GM19372 (cell line): ENCODE data around the gene CRTAP.
"Not testable (repeated sequence)": the region's sequence is repeated elsewhere in the genome, so short reads cannot be mapped to it uniquely, and the experiment has no call there.

Experiments used
- ATAC-seq: cut with Tn5 transposase; IDR thresholded peaks from one replicate; pipeline ENCODE4 v1.9.1; 2021; ENCODE audit warnings: mild to moderate bottlenecking, low read depth, moderate library complexity; ENCODE audit not compliant: unreplicated experiment

CRTAP gene

GRCh38 chr3:33137691-33138090, 23.9 kb downstream of the CRTAP start:
- no peak for ATAC-seq

GRCh38 chr3:33139006-33139623, 25.3 kb downstream of the CRTAP start:
- not testable (repeated sequence) for ATAC-seq

- no peak for ATAC-seq
Observed at GRCh38 chr3:33139996-33140395, 26.2 kb downstream of the CRTAP start.

DNA sequence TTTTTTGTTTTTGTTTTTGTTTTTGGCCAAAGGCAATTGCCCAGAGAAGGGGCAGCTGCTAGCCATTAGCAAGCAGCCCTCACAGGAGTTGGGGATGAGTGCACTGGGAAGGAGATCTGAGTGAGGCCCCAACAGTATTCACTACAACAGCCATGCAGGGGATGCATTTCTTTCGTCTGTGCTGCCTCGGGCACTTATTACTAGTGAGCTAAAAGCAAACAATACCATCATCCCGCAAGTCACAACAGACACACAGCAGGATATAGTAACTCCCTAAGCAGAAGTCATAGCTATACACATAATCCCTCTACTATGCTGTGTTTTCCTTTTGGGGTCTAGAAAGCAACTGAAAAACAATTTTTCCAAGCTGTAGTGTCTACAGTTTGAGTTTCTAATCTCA, 27.2 kb downstream of the CRTAP start:
- no peak for ATAC-seq

GRCh38 chr3:33144433-33144832, 30.6 kb downstream of the CRTAP start:
- ATAC-seq: no peak

DNA sequence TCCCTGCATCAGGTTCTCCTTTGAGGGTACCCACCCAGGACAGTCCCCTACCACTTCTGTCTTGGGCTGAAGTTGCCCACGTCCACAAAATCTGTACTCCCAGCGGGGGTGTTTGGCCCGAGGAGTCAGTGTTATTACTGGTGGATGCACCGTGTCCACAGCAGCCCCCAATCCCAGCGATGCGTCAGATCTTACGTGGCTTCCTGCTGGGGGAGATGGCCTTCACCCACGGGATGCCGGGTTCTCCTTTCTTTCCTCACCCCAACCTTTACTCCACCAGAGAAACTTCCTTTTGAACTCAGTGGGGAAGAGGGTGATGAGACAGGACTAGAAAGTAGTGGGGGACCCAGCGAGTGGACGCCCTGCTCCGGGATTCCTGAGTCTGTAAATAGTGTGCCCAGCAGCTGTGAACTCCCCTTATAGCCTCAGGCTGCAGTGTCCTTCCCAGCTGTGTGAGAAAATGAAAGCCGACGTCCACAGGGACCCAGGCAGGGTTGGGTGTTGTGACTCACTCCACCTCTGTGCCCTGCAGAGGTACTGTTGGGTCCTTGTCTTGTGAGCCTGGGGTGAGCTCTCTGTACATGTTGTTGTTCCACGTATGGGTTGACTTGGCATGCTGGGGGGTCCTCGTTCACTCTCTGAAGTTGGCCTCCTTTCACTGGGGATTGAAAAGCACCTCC, 31.5 kb downstream of the CRTAP start:
- ATAC-seq: no peak

DNA sequence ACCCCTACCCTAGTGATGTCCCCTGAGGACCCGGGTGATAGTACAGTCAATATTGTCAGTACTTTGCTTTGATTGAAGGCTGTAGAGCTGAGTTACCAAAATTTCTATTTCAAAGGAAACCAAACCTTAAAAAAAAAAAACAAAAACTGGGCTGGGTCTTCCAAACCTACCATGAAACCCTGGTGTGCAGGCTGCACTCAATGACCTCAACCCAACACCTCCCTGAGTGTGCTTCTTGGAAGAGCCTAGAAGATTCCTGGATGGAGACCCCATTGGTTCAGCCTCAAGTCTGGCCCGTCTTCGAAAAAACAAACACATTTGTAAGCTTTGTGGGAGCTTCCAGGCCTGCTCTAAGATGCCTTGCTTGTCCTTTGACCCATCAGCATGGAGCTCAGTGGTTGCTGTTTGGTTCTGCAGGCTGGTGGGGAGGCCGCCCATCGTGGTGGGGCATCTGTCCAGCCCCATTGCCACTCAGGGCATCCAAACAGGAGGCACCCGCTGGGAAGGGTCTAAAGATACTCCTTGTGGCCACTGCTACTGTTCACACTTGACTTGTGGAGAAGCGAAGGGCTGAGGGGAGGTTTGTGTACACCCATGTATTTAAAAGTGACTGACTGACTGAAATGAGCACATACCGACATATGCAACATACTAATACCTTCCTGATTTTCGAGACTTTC, 32.2 kb downstream of the CRTAP start:
- no peak for ATAC-seq

- ATAC-seq: no peak
Observed at GRCh38 chr3:33146791-33147445, 33.1 kb downstream of the CRTAP start.

GRCh38 chr3:33149342-33149741, 35.5 kb downstream of the CRTAP start:
- no peak for ATAC-seq

DNA sequence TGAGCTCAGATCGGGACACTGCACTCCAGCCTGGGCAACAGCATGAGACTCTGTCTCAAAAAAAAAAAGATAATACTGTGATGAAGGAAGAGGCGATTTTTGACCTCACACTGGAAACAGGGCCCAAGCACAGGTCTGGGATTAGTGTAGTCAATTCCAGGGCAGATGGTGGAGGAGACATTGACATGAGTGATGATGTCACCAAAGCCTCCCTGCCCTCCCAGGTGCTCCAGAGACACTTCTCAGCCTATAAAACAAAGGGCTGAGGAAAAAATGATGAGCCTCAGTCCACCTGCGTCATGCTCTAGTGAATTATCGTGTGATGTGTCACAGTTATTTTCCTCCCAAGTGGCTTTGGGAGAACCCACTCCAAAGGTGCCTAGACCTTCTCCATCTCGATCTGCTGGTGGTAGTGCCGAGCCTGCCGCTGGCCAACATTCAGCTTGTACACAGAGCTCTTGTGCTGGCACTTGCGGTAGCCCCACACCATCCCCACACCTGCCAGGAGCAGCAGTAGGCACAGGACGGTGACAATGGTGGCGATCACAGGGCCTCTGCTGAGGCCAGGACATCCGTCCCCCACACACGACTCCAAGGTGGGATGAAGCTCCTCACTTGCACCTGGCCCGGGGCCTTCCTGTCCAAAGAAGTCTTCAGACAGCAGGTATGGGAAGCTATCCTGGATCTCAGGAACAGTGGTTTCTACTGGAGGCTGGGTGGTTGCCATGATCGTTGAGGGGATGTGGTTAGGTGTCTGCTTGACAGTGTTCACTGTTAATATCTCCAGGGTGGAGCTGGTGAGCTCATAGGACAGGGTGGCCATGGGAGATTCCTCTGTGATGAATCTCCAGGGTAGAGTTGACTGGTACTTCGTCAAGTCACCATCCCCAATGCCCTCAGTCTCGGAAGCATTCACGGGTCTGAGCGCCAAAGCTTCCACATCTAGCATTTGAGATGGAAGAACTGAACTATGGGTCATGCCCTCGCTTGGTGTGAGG, 38.8 kb downstream of the CRTAP start:
- ATAC-seq: no peak

- no peak for ATAC-seq
Observed at GRCh38 chr3:33153782-33154181, 40.0 kb downstream of the CRTAP start.

GRCh38 chr3:33155301-33155700, 41.5 kb downstream of the CRTAP start:
- no peak for ATAC-seq

DNA sequence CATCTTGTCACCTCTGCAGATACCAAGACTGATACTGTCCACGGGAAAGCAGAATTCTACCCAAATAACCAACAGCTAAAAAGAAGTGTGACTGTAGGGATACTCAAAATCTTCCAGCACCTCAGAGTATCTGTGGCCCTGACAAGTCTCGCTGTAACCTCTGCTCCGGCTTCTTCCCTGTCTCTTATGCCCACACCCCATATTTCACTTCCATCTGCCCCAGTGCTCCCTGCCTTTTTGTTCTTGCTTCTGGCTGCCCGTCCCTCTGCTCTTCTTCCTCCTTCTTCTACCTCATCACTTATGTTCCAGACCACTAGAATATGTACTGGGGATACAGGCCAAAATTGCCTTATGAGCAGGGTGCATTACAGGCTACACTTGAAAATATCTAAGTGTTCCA, 45.4 kb downstream of the CRTAP start:
- ATAC-seq: no peak

DNA sequence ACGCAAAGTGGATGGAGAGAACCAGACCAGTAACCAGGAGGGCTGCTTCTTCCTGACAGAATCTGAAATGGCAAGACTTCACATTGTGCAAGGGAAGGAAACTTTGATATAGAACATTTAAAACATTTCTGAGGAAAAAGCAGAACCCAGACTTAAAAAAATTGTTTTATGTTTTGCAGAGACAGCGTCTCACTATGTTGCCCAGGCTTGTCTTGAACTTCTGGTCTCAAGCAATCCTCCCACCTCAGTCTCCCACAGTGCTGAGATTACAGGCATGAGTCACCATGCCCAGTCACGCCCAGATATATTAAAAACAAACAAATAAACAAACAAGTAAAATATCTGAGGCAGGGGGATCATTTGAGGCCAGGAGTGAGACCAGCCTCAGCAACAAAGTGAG, 46.2 kb downstream of the CRTAP start:
- no peak for ATAC-seq

GRCh38 chr3:33162621-33163020, 48.8 kb downstream of the CRTAP start:
- ATAC-seq: not testable (repeated sequence)

GRCh38 chr3:33165372-33165771, 51.6 kb downstream of the CRTAP start:
- ATAC-seq: no peak

- no peak for ATAC-seq
Observed at GRCh38 chr3:33166095-33166494, 52.3 kb downstream of the CRTAP start.

DNA sequence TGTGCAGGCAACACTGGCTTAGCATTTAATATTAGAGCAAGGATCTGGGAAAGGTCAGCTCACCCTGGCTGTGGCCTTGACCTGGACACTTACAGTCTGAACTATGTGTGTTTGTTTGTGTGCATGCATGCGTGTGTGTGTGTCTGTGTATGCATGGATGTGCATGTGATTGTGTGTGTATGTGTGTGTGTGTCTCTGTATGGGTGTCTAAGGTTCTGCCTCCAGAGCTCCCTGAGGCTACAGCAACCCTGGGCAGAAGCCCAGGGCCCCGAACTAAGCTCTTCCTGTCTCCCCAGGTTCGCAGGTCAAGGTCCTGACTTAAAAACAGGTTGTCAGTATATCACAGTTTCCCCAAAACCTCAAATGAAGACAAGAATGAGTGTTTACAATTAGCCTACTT, 53.5 kb downstream of the CRTAP start:
- ATAC-seq: no peak

DNA sequence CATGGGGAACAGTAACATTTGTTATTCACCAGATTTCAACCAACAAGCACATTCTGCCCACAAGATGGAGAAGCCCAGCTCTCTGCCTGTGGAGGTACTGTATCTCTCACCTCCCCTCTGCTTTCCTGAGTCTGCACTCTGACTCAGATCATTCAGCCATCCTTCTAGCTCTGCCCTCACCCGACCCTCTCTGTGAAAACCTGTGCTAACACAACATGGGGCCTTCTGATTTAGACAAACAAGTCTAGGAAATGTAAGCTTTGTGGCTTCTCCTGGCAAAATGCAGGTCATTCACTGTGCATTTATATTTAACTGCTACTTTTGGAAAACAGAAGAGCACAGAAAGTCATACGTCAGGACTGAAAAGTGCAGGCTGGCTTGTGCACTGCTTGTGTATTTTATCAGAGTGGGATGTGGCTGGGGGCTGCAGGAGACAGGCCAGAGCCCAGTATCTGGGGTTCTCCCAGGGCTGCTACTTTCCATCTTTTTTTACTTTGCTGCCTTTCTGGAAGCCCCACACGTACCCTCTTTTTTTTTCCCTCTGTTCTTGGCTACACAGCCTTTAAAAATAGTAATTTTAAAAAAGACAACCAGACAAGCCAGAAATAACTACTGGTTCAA, 54.0 kb downstream of the CRTAP start:
- no peak for ATAC-seq

DNA sequence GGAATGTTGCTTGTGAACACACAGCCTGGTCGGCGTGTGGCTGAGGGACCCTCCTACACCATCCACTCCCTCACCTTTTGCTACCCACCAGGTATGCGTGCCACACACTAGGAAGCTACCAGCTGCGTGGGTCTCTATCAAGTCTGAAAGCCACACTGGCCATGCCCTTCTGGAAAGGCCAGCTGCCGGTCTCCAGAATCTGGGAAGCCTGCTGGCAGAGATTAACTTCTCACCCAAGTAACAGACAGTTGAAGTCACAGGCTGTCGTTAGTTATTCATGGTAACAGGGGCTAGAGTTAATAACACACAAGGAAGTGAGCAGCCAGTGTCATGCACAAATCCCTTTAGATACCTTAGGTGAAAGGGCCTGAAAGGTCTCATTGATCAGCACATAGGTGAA, 56.7 kb downstream of the CRTAP start:
- no peak for ATAC-seq
